Measurements from ENCODE around the gene TEX9.
"Not testable (repeated sequence)": the region's sequence is repeated elsewhere in the genome, so short reads cannot be mapped to it uniquely, and the experiment has no call there.

The TEX9 gene

DNA sequence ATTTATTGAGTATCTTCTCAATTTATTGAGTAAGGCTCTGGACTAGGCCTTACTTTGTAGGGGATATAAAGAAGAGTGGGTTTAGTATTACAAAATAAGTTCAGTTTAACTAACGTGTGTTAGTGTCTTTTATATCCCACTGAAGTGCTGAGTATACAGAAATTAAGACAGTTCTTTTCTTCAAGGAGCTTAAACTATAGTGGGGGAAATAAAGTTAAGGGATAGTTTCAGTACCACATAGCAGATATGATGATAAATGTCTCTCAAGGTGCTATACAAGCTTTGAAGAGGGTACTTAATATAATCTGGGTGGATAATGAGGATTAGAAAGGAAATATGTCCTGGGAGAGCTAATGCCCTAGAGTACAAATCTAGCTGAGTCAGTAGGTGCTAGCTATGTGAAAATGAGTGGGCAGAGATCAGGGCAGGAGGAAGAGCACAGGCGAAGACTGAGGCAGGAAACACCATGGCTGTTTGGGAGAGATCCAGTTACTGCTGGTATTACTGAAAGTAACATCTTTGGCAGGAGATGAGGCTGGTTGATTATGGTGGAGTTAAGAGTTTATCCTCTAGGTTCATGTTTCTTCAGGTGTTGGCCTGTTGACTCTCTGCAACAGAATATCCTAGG, 46.0 kb downstream of the TEX9 start:
- TF ChIP-seq, protein P1, sequence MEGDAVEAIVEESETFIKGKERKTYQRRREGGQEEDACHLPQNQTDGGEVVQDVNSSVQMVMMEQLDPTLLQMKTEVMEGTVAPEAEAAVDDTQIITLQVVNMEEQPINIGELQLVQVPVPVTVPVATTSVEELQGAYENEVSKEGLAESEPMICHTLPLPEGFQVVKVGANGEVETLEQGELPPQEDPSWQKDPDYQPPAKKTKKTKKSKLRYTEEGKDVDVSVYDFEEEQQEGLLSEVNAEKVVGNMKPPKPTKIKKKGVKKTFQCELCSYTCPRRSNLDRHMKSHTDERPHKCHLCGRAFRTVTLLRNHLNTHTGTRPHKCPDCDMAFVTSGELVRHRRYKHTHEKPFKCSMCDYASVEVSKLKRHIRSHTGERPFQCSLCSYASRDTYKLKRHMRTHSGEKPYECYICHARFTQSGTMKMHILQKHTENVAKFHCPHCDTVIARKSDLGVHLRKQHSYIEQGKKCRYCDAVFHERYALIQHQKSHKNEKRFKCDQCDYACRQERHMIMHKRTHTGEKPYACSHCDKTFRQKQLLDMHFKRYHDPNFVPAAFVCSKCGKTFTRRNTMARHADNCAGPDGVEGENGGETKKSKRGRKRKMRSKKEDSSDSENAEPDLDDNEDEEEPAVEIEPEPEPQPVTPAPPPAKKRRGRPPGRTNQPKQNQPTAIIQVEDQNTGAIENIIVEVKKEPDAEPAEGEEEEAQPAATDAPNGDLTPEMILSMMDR (IDR thresholded peaks at IDR 0.05; ENCODE audit: poor library complexity, severe bottlenecking): no peak
- Histone ChIP-seq H3K27ac (ENCODE audit: poor library complexity, severe bottlenecking) (no peak overlapping the region), H3K4me3 (ENCODE audit: severe bottlenecking) (no peak overlapping the region), H3K27me3 (ENCODE audit: insufficient read depth, poor library complexity, severe bottlenecking) (no peaks in the 10 kb centered on the region), H3K9me3 (ENCODE audit: severe bottlenecking) (no peaks in the 10 kb centered on the region), H3K4me1 (ENCODE audit: insufficient read depth, poor library complexity, severe bottlenecking) (no peaks in the 10 kb centered on the region), H3K36me3 (ENCODE audit: low read depth) (no peaks in the 10 kb centered on the region; the same call in 1 of the 2 replicates)
- ATAC-seq (ENCODE audit: low read depth) (no peak; the same call in 2 of the 3 replicates), DNase-seq (ENCODE audit: low spot score) (no peak)

DNA sequence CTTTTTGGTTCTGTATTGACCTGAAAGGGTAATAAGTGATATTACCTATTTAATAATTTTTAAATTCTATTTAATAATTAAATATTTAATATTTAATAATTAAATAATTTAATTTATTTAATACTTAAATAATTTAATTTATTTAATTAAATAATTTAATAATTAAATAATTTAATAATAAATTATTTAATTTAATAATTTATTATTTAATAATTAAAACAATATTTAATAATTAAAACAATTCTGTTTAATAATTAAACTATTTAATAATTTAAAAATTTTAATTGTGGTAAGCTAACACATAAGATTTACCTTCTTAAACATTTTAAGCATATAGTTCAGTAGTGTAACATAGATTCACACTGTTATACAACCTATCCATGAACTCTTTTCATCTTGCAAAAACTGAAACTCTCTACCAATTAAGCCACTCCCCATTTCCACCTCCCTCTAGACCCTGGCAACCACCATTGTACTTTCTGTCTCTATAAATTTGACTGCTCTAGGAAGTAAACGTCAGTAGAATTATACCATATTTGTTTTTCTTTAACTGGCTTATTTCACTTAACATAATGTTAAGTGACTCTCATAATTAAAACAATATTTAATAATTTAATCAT, 48.0 kb downstream of the TEX9 start:
- not testable (repeated sequence) for H3K9me3 ChIP-seq (ENCODE audit: severe bottlenecking)

DNA sequence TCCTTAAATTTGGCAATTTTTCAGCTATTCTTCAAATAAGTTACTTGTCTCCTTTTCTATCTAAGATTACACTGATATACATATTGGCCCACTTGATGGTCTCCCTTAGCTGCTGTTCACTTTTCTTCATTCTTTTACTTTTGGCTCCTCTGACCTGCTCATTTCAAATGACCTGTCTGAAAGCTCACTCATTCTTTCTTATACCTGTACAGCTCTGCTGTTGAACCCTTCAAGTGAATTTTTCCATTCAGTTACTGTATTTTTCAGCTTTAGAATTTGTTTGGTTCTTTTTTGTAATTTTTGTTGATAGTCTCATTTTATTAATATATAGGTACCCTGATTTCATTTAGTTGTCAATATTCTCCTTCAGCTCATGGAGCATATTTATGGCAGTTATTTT, 60.0 kb downstream of the TEX9 start:
- Histone ChIP-seq H3K27ac (ENCODE audit: poor library complexity, severe bottlenecking) (no peak overlapping the region), H3K27me3 (ENCODE audit: insufficient read depth, poor library complexity, severe bottlenecking) (no peaks in the 10 kb centered on the region), H3K4me1 (ENCODE audit: insufficient read depth, poor library complexity, severe bottlenecking) (no peaks in the 10 kb centered on the region), H3K9me3 (ENCODE audit: severe bottlenecking) (no peaks in the 10 kb centered on the region), H3K36me3 (ENCODE audit: low read depth) (peaks cover 9% of the 10 kb centered on the region), H3K4me3 (ENCODE audit: severe bottlenecking) (no peak overlapping the region)
- ATAC-seq (ENCODE audit: low read depth) (no peak), DNase-seq (ENCODE audit: low spot score) (no peak)
- TF ChIP-seq, protein P1 (IDR thresholded peaks at IDR 0.05; ENCODE audit: poor library complexity, severe bottlenecking): no peak

More for the DNA sequence above, 48.0 kb downstream of the TEX9 start:
- not testable (repeated sequence) for H3K4me1 ChIP-seq (ENCODE audit: insufficient read depth, poor library complexity, severe bottlenecking); DNase-seq (ENCODE audit: low spot score); H3K36me3 ChIP-seq (ENCODE audit: low read depth); ATAC-seq (ENCODE audit: low read depth); H3K4me3 ChIP-seq (ENCODE audit: severe bottlenecking); H3K27ac ChIP-seq (ENCODE audit: poor library complexity, severe bottlenecking); H3K27me3 ChIP-seq (ENCODE audit: insufficient read depth, poor library complexity, severe bottlenecking)

DNA sequence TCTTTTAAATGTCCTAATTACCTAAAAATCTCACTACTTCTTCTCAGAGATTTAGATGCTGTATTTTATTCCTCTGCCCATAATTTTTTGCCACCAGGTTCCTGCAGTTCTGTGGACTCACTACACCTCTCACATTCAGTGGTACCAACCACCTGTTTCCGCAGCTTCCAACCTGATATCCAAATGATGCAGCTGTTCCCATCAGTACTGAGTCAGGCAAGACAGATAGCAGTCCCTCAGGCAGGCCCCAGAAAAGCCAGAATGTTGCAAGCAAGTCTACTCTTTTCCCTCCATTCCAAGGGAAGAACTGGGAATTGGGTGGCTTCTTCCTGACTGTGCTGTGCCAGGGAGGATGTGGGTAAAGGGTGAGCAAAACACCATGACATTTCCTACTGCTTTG, 60.8 kb downstream of the TEX9 start:
- Histone ChIP-seq H3K9me3 (ENCODE audit: severe bottlenecking) (no peaks in the 10 kb centered on the region), H3K36me3 (ENCODE audit: low read depth) (peaks cover 9% of the 10 kb centered on the region), H3K27ac (ENCODE audit: poor library complexity, severe bottlenecking) (no peak overlapping the region), H3K4me3 (ENCODE audit: severe bottlenecking) (no peak overlapping the region), H3K4me1 (ENCODE audit: insufficient read depth, poor library complexity, severe bottlenecking) (no peaks in the 10 kb centered on the region), H3K27me3 (ENCODE audit: insufficient read depth, poor library complexity, severe bottlenecking) (no peaks in the 10 kb centered on the region)
- no peak for DNase-seq (ENCODE audit: low spot score)
- TF ChIP-seq, protein P1 (IDR thresholded peaks at IDR 0.05; ENCODE audit: poor library complexity, severe bottlenecking): no peak
- no peak for ATAC-seq (ENCODE audit: low read depth)

DNA sequence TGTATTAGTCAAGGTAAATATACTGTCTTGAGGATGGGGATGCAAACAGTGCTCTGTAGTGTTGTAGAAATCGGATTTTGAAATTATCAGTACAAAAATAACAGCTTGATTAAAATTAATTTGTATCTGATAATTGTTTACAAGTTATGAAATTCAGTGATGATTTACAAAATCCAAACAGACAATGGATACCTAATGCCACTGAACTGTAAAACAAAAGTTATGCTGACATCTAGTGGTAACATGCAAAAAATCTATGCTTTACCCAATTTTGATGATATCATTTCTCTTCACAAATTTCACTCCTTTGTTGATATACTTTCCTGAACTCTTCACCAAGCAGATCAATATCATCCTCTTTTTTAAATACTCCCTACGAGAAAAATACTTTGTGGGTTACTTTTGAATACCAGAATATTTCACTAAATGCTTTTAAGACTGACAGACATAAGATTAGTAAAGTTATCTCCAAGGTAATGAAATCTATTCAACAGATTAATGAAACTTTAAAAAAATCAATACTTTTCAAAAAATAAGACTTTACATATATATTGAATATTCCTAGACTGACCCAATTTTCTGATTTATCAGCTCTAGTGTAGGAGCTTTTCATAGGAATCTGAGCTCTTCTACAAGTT, 63.7 kb downstream of the TEX9 start:
- TF ChIP-seq, protein P1 (IDR thresholded peaks at IDR 0.05; ENCODE audit: poor library complexity, severe bottlenecking): peak; percentile 95
- H3K4me3 ChIP-seq (ENCODE audit: severe bottlenecking): no peak overlapping the region
- no peaks in the 10 kb centered on the region for H3K27me3 ChIP-seq (ENCODE audit: insufficient read depth, poor library complexity, severe bottlenecking)
- no peaks in the 10 kb centered on the region for H3K9me3 ChIP-seq (ENCODE audit: severe bottlenecking)
- H3K4me1 ChIP-seq (ENCODE audit: insufficient read depth, poor library complexity, severe bottlenecking): no peaks in the 10 kb centered on the region
- DNase-seq (ENCODE audit: low spot score) (no peak), ATAC-seq (ENCODE audit: low read depth) (peak; percentile 78)
- peaks cover 13% of the 10 kb centered on the region for H3K36me3 ChIP-seq (ENCODE audit: low read depth)
- H3K27ac ChIP-seq (ENCODE audit: poor library complexity, severe bottlenecking): no peak overlapping the region

Data from RWPE2 (cell line).